NB4 (cell line): Measurements from ENCODE around the gene SDF4.

ENCODE experiments used
- DNase-seq: peaks from one replicate; pipeline ENCODE4 v3.0.0; 2010; ENCODE audit warnings: low read depth
- H3K4me3 ChIP-seq: one replicate; pipeline ENCODE4 v1.5.1; 2011; ENCODE audit warnings: mild to moderate bottlenecking, low read depth, low read length, moderate library complexity
- CTCF ChIP-seq: IDR thresholded peaks from one replicate; pipeline ENCODE4 v1.5.1; 2012; ENCODE audit warnings: low read depth, low read length
- MAX ChIP-seq: IDR thresholded peaks from 2 replicates; pipeline ENCODE4 v1.6.1; 2011; ENCODE audit warnings: low read depth, low read length
- MYC ChIP-seq: IDR thresholded peaks from 2 replicates; pipeline ENCODE4 v1.6.1; 2011; ENCODE audit warnings: low read depth, low read length
- POLR2A ChIP-seq: IDR thresholded peaks from 2 replicates; pipeline ENCODE4 v1.6.1; 2011; ENCODE audit warnings: mild to moderate bottlenecking; ENCODE audit not compliant: insufficient read length; ENCODE audit errors: extremely low read depth

Gene SDF4

GRCh38 chr1:1200876-1201810 is 30.7 kb downstream of the SDF4 start:
- TF ChIP-seq MAX, result no peak
- TF ChIP-seq CTCF, result no peak
- TF ChIP-seq POLR2A, result no peak
- TF ChIP-seq MYC, result no peak
- DNase-seq, result peak; percentile 67
- no peak overlapping the region for H3K4me3 ChIP-seq

DNA sequence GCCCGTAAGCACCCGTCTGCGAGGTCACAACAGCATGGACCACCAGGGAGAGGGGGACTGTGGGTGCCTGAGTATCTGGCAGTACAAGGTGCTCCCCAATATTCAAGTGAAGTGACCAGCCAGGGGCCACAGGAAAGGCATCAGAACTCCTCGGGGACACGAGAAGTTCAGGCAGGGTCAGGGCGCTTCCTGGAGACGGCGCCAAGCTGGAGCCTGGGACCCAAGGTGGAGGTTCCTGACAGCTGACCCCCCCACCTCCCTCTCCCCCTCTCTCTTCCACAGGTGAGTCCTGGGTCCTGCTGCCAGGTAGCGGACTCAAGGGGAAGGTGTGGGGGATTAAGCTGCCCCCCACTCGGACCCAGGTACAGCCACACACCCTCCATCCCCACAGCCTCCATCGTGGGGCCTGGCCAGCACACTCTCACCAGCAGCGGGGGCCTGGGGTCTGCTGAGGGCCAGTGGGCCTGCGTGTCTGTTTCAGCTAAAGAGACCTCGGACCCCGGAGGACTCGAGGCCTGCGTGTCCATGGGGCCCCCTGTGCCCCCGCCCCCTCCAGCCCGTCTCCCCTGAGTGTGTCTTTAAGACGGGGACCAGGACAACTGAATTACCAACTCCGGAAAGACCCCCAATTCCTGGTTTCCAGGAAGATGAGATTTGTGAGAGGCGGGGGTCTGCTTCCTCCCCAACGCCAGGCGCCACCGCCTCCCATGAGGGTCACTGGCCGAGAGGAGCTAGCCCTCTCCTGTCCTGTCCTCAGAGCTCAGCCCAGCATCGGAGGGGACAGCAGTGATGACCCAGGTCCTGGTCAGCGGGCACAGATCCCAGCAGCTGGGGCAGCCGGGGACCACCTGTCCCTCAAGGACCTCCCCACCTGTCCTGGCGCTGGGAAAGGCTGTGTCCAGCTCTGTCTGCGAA is 31.6 kb downstream of the SDF4 start:
- no peak overlapping the region for H3K4me3 ChIP-seq
- DNase-seq, result no peak
- TF ChIP-seq MAX, result no peak
- TF ChIP-seq MYC, result no peak

GRCh38 chr1:1199141-1199960 is 32.5 kb downstream of the SDF4 start:
- no peak overlapping the region for H3K4me3 ChIP-seq
- no peak for DNase-seq
- TF ChIP-seq MAX, result no peak
- no peak for TF ChIP-seq MYC
- TF ChIP-seq POLR2A, result no peak

DNA sequence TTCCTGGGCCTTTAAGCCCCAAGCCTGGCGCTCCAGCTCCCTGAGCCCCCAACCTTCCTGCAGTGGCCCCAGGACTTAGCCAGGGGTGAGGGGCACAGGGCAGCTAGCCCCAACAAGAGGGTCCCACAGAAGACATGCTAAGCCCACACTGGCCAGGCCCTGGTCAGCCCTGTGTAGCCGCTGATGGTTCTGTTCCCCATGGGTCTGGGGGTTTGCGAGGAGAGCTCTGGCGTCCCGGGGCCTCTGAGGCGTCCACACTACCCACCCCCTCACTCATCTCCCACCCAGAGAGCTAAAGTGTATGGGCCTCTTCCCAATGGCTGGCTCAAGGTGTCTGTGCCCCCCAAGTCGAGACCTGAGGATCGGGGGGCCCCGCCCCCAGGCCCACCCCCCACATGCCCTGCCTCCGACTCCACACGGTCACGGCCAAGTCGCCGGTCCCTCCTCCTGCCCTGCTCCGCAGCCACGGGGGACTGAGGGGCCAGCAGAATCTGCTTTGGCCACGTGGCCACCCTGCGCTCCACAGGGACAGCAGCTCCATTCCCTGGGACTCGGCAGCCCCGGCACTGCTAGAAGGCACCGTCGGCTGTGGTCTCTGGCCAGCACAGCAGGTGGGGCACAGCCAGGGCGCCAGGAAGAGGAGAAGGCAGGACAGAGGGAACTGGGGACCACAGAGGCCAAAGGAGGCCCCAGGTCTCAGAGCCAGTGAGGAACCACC is 33.2 kb downstream of the SDF4 start:
- DNase-seq, result no peak
- no peak overlapping the region for H3K4me3 ChIP-seq
- TF ChIP-seq MAX (no peak), POLR2A (no peak), MYC (no peak), CTCF (no peak)

- no peak for DNase-seq
- TF ChIP-seq POLR2A (no peak), CTCF (no peak), MAX (no peak), MYC (no peak)
Observed at GRCh38 chr1:1197551-1198422, 34.0 kb downstream of the SDF4 start.

More at GRCh38 chr1:1197551-1198422, 34.0 kb downstream of the SDF4 start:
- no peak overlapping the region for H3K4me3 ChIP-seq
